ENCODE measurements around the gene GSPT1. TPM values are rescaled to one million over a fixed set of nuclear protein-coding genes. Genes with fewer than 3 reads are reported as not detected.

GSPT1 gene
- polyA plus RNA-seq, 1 of the 3 experiments (the other 2 are of a cell fraction), result 41.5 TPM

GRCh38 chr16:11857161-11857560 is 58.6 kb downstream of the GSPT1 start (continued):
- TF ChIP-seq CTCF (IDR thresholded peaks at IDR 0.05) (no peak), USF2 (IDR thresholded peaks at IDR 0.05; ENCODE audit: borderline replicate concordance, low read depth, low read length) (no peak), YY1 (IDR thresholded peaks at IDR 0.05; ENCODE audit: low read depth) (no peak), TCF12 (IDR thresholded peaks at IDR 0.05) (peak; percentile 8; the same call in 1 of the 2 replicates), NRF1 (IDR thresholded peaks at IDR 0.05; ENCODE audit: low read depth, low read length) (no peak), RCOR1 (IDR thresholded peaks at IDR 0.05; ENCODE audit: low read length) (no peak), EZH2phosphoT487 (IDR thresholded peaks at IDR 0.05; ENCODE audit: borderline replicate concordance, low read depth) (no peak), JUND (IDR thresholded peaks at IDR 0.05) (peak; percentile 72), GATA2 (CRISPR knock-in tag; IDR thresholded peaks at IDR 0.05) (no peak), MAX (IDR thresholded peaks at IDR 0.05; ENCODE audit: low read depth) (no peak), RAD21 (IDR thresholded peaks at IDR 0.05; ENCODE audit: low read length) (no peak), POLR2AphosphoS5 (IDR thresholded peaks at IDR 0.05; ENCODE audit: low read depth, low read length) (no peak), USF1 (IDR thresholded peaks at IDR 0.05; ENCODE audit: borderline replicate concordance, low read depth) (no peak), MEF2A (IDR thresholded peaks at IDR 0.05; ENCODE audit: borderline replicate concordance, low read depth) (no peak), TAF1 (IDR thresholded peaks at IDR 0.05; ENCODE audit: borderline replicate concordance, low read depth, low read length) (no peak), FOXM1 (IDR thresholded peaks at IDR 0.05; ENCODE audit: low read depth) (no peak), MXI1 (IDR thresholded peaks at IDR 0.05; ENCODE audit: low read depth, low read length) (no peak), TEAD4 (IDR thresholded peaks at IDR 0.05; ENCODE audit: borderline replicate concordance, insufficient read depth) (no peak), GABPA (IDR thresholded peaks at IDR 0.05; ENCODE audit: low read depth) (no peak), REST (IDR thresholded peaks at IDR 0.05; ENCODE audit: low read depth, low read length) (no peak), CHD2 (IDR thresholded peaks at IDR 0.05; ENCODE audit: low read length, partially characterized antibody) (no peak), SMC3 (IDR thresholded peaks at IDR 0.05; ENCODE audit: low read depth, low read length) (no peak), FOXJ3 (CRISPR knock-in tag; IDR thresholded peaks at IDR 0.05) (no peak), IRF3 (IDR thresholded peaks at IDR 0.05; ENCODE audit: low read depth, low read length) (no peak), ELF1 (IDR thresholded peaks at IDR 0.05) (no peak)
